Liver (tissue), 9 donors: Measurements from ENCODE around the gene ALX3. TPM values are rescaled to one million over a fixed set of nuclear protein-coding genes. Genes with fewer than 3 reads are reported as not detected.

Experiments
- DNase-seq: peaks from one replicate; pipeline ENCODE4 v3.0.0-alpha.2; 2017; ENCODE audit warnings: low spot score
- H3K27ac ChIP-seq, 2 donors: one replicate each; pipeline ENCODE4 v1.7.0; 2013; ENCODE audit warnings: inconsistent platforms in 2 of 2, low read length in 2 of 2, control low read depth in 1 of 2, low read depth in 1 of 2, mild to moderate bottlenecking in 1 of 2
- H3K27me3 ChIP-seq, 4 donors: one replicate each; pipeline versions ENCODE4 v1.6.1 to v1.7.0; 2013; ENCODE audit warnings: low read length in 3 of 4, inconsistent platforms in 1 of 4, mild to moderate bottlenecking in 1 of 4, moderate library complexity in 1 of 4; ENCODE audit not compliant: control insufficient read depth in 4 of 4, insufficient read depth in 4 of 4
- H3K36me3 ChIP-seq, 4 donors: one replicate each; pipeline versions ENCODE4 v1.6.1 to v1.7.0; 2013; ENCODE audit warnings: low read length in 3 of 4, mild to moderate bottlenecking in 3 of 4, low read depth in 1 of 4, moderate library complexity in 1 of 4; ENCODE audit not compliant: control insufficient read depth in 4 of 4, insufficient read depth in 3 of 4
- H3K4me1 ChIP-seq, 4 donors: one replicate each; pipeline versions ENCODE4 v1.6.1 to v1.7.0; 2013; ENCODE audit warnings: low read length in 3 of 4, mild to moderate bottlenecking in 3 of 4, moderate library complexity in 1 of 4; ENCODE audit not compliant: control insufficient read depth in 4 of 4, insufficient read depth in 4 of 4
- H3K4me3 ChIP-seq, 3 donors: one replicate each; pipeline versions ENCODE4 v1.6.1 to v1.7.0; 2013; ENCODE audit warnings: low read length in 3 of 3, control low read depth in 1 of 3, low read depth in 1 of 3, mild to moderate bottlenecking in 1 of 3
- H3K9ac ChIP-seq, 2 donors: one replicate each; pipeline ENCODE4 v1.7.0; 2013; ENCODE audit warnings: low read length in 2 of 2, mild to moderate bottlenecking in 2 of 2, moderate library complexity in 2 of 2, control low read depth in 1 of 2, low read depth in 1 of 2
- H3K9me3 ChIP-seq, 4 donors: one replicate each; pipeline versions ENCODE4 v1.6.1 to v1.7.0; 2013; ENCODE audit warnings: low read length in 3 of 4; ENCODE audit not compliant: control insufficient read depth in 4 of 4
- CTCF ChIP-seq: fragments of 150-350 bp; IDR thresholded peaks from 2 replicates; pipeline ENCODE4 v1.5.1; 2017; ENCODE audit warnings: improper control_type of control experiment, low read depth, low read length; ENCODE audit not compliant: missing input control
- EGR1 ChIP-seq, 2 donors: IDR thresholded peaks; 2 replicates each; pipeline ENCODE4 v1.6.1; 2016 to 2018; ENCODE audit warnings: antibody characterized with exemption in 2 of 2, low read depth in 2 of 2
- FOXA1 ChIP-seq: IDR thresholded peaks from 2 replicates; pipeline ENCODE4 v1.6.1; 2016; ENCODE audit warnings: antibody characterized with exemption
- GABPA ChIP-seq, 2 donors: IDR thresholded peaks in 1 of 2; conservative IDR thresholded peaks in 1 of 2; 2 replicates each; pipeline ENCODE4 v1.6.1; 2016; ENCODE audit warnings: antibody characterized with exemption in 2 of 2, mild to moderate bottlenecking in 1 of 2, moderate library complexity in 1 of 2
- RAD21 ChIP-seq, 2 donors: IDR thresholded peaks; 2 replicates each; pipeline ENCODE4 v1.6.1; 2016; ENCODE audit warnings: antibody characterized with exemption in 2 of 2, mild to moderate bottlenecking in 2 of 2
- REST ChIP-seq: IDR thresholded peaks from 2 replicates; pipeline ENCODE4 v1.6.1; 2016; ENCODE audit warnings: antibody characterized with exemption, mild to moderate bottlenecking
- RXRA ChIP-seq, 2 donors: IDR thresholded peaks; 2 replicates each; pipeline ENCODE4 v1.6.1; 2017 to 2018; ENCODE audit warnings: antibody characterized with exemption in 2 of 2, mild to moderate bottlenecking in 1 of 2
- TAF1 ChIP-seq: conservative IDR thresholded peaks from 2 replicates; pipeline ENCODE4 v1.6.1; 2016; ENCODE audit warnings: antibody characterized with exemption, mild to moderate bottlenecking
- YY1 ChIP-seq: IDR thresholded peaks from 2 replicates; pipeline ENCODE4 v1.6.1; 2016; ENCODE audit warnings: antibody characterized with exemption, mild to moderate bottlenecking
- ZBTB33 ChIP-seq: IDR thresholded peaks from 2 replicates; pipeline ENCODE4 v1.6.1; 2016; ENCODE audit warnings: antibody characterized with exemption
- WGBS: extraction: QIAGEN DNeasy Blood & Tissue Kit; methylation state at CpG from one replicate; pipeline ENCODE4 v1.1.7; 2013; 5-methylcytosine and 5-hydroxymethylcytosine counted together
- polyA plus RNA-seq, 2 donors: library from polyadenylated mRNA; stranded (reverse) in 1 of 2; unstranded in 1 of 2; fragments of 200-250 nt in 1 of 2; fragments of >200 nt in 1 of 2; fragmentation: Nextera tagmentation in 1 of 2; extraction: Ambion mirVana in 1 of 2; gene quantifications; one replicate each; pipeline versions ENCODE4 v1.2.1 to v1.2.3, GENCODE V29; 2013 to 2015
- total RNA-seq, 2 donors: library from RNA; depleted of rRNA; stranded (reverse); fragments of >200 nt; gene quantifications; one replicate each; pipeline ENCODE4 v1.2.3, GENCODE V29; 2014
- donor health status: healthy.
- donor health status: healthy.
- donor health status: healthy.
- donor health status: healthy.
- donor health status: healthy.

Gene ALX3
- total and polyA plus RNA-seq, 4 donors: not detected

- peaks cover 8 to 46% (median 26%) of the 10 kb centered on the region in 4 donors for H3K36me3 ChIP-seq
- H3K27ac ChIP-seq: peak overlapping the region; percentile 11 to 53
- peak overlapping the region in 1 of 2 donors; percentile 34 for H3K9ac ChIP-seq
- no peaks in the 10 kb centered on the region for H3K9me3 ChIP-seq
- 37% methylated on average over 6 of the region's 6 CpGs for WGBS
- no peak overlapping the region for H3K4me3 ChIP-seq
- no peaks in the 10 kb centered on the region for H3K27me3 ChIP-seq
- DNase-seq: no peak
- TF ChIP-seq TAF1 (no peak), REST (no peak), GABPA (IDR thresholded peaks at IDR 0.05 in 1 of 2, conservative IDR thresholded peaks at IDR 0.05 in 1 of 2) (no peak), ZBTB33 (no peak), EGR1 (IDR thresholded peaks at IDR 0.05; ENCODE audit: low read depth in 2 of 2) (no peak), RXRA (IDR thresholded peaks at IDR 0.05) (no peak), CTCF (no peak), FOXA1 (no peak), RAD21 (IDR thresholded peaks at IDR 0.05) (no peak), YY1 (no peak)
- H3K4me1 ChIP-seq: peaks cover 0 to 42% (median 33%) of the 10 kb centered on the region in 4 donors
Observed at GRCh38 chr1:110012100-110012780, 58.2 kb downstream of the ALX3 start.

GRCh38 chr1:110011527-110012041 lies 58.9 kb downstream of the ALX3 start:
- Histone ChIP-seq H3K4me1 (peaks cover 2 to 49% (median 40%) of the 10 kb centered on the region in 4 donors), H3K27ac (no peak overlapping the region), H3K9ac (no peak overlapping the region), H3K4me3 (no peak overlapping the region), H3K36me3 (peaks cover 8 to 40% (median 20%) of the 10 kb centered on the region in 4 donors), H3K27me3 (no peaks in the 10 kb centered on the region), H3K9me3 (no peaks in the 10 kb centered on the region)
- TF ChIP-seq CTCF (peak; percentile 57), YY1 (no peak), RAD21 (IDR thresholded peaks at IDR 0.05) (peak; percentile 77 to 80)
- no peak for DNase-seq
- WGBS: 49% methylated on average over 2 of the region's 2 CpGs

Other genes starting within 250 kb of the ALX3 start
- gene CSF1, start 159.8 kb downstream of the ALX3 start, total RNA-seq: 10 to 100 TPM in 1 of 2 donors, 1 to 10 TPM in 1; 6.3 to 15.2 TPM
- gene CSF1, start 159.8 kb downstream of the ALX3 start, polyA plus RNA-seq: 10 to 100 TPM; 11.0 to 11.7 TPM
- 10 to 100 TPM; 27.1 to 40.7 TPM for gene AHCYL1, start 85.9 kb downstream of the ALX3 start, total RNA-seq
- 10 to 100 TPM; 24.9 to 33.5 TPM for gene AHCYL1, start 85.9 kb downstream of the ALX3 start, polyA plus RNA-seq
- 10 to 100 TPM; 20.5 to 22.8 TPM for gene STRIP1, start 36.0 kb downstream of the ALX3 start, total RNA-seq
- gene STRIP1, start 36.0 kb downstream of the ALX3 start, polyA plus RNA-seq: 1 to 10 TPM; 5.8 to 6.0 TPM
- not detected for gene UBL4B, start 41.8 kb upstream of the ALX3 start, total RNA-seq
- not detected for gene UBL4B, start 41.8 kb upstream of the ALX3 start, polyA plus RNA-seq
- not detected for gene SLC6A17, start 79.8 kb upstream of the ALX3 start, total RNA-seq
- gene SLC6A17, start 79.8 kb upstream of the ALX3 start, polyA plus RNA-seq: not detected
- gene KCNC4, start 139.6 kb upstream of the ALX3 start, total RNA-seq: 1 to 10 TPM; 1.0 to 2.5 TPM
- 1 to 10 TPM in 1 of 2 donors, under 1 TPM in 1; 0.46 to 1.9 TPM for gene KCNC4, start 139.6 kb upstream of the ALX3 start, polyA plus RNA-seq